ENCODE measurements around the gene HSPA1B. TPM values are rescaled to one million over a fixed set of nuclear protein-coding genes. Genes with fewer than 3 reads are reported as not detected.

Gene HSPA1B
- total and polyA plus RNA-seq, 2 donors (not counting 1 experiment from before 2014, with no cell fraction given), result 79.2 to 145 TPM

- no peaks in the 10 kb centered on the region for H3K79me2 ChIP-seq (ENCODE audit: control insufficient read depth, insufficient read depth, low read length)
- ATAC-seq (ENCODE audit: low read depth), result no peak
- no peaks in the 10 kb centered on the region for H3K9me3 ChIP-seq (ENCODE audit: control extremely low read depth in 1 of 3, control insufficient read depth in 2 of 3, insufficient read depth in 1 of 3, low read length in 2 of 3)
- no peaks in the 10 kb centered on the region for H4K20me1 ChIP-seq (ENCODE audit: control insufficient read depth, insufficient read depth, low read length, poor library complexity, severe bottlenecking)
- CTCF ChIA-PET, result no interaction called here
- intact Hi-C loops (cut with micrococcal nuclease), result loop anchor here (10.0 kb wide), 1 partner anchor 375 kb away; the partner anchor contains the start of gene MICB
- Mint-ChIP-seq H3K4me1 (peaks cover 3% of the 10 kb centered on the region), H3K27ac (no peak overlapping the region), H3K9me3 (ENCODE audit: insufficient read depth) (no peaks in the 10 kb centered on the region), H3K27me3 (peaks cover 4% of the 10 kb centered on the region), H3K4me3 (no peak overlapping the region)
- H3K4me1 ChIP-seq (ENCODE audit: control insufficient read depth in 2 of 2, insufficient read depth in 2 of 2, low read length in 2 of 2), result peaks cover under 1% of the 10 kb centered on the region in 2 donors
- POLR2A ChIA-PET, result no interaction called here
- no peak overlapping the region for H2AFZ ChIP-seq (ENCODE audit: insufficient read depth, low read depth, low read length, poor library complexity, severe bottlenecking)
- H3K4me2 ChIP-seq (replicated peaks; ENCODE audit: low read depth, low read length, poor library complexity, severe bottlenecking), result no peak overlapping the region
- no peak for TF ChIP-seq EZH2 (IDR thresholded peaks at IDR 0.05; ENCODE audit: borderline replicate concordance, insufficient read depth, low read depth, low read length, poor library complexity, severe bottlenecking)
- no peak for TF ChIP-seq CTCF (IDR thresholded peaks at IDR 0.05)
- DNase-seq, result no peak
- H3K36me3 ChIP-seq (replicated peaks in 1 of 2; ENCODE audit: control extremely low read depth in 1 of 2, control insufficient read depth in 1 of 2, extremely low read depth in 1 of 2, insufficient read depth in 2 of 2, low read length in 1 of 2), result no peaks in the 10 kb centered on the region
- H3K9ac ChIP-seq (ENCODE audit: low read length), result no peak overlapping the region
- H3K27me3 ChIP-seq (replicated peaks in 1 of 4; ENCODE audit: control extremely low read depth in 1 of 4, control insufficient read depth in 3 of 4, insufficient read depth in 4 of 4, low read length in 3 of 4), result no peaks in the 10 kb centered on the region
- H3K27ac ChIP-seq (ENCODE audit: low read length in 2 of 2), result no peak overlapping the region
- no peak overlapping the region for H3K4me3 ChIP-seq (ENCODE audit: control extremely low read depth in 1 of 5, extremely low read depth in 1 of 5, insufficient read depth in 1 of 5, low read depth in 2 of 5, low read length in 4 of 5)
- 90% methylated on average over 7 of the region's 8 CpGs for WGBS (ENCODE audit: insufficient coverage)
These were observed 41.8 kb downstream of the HSPA1B start for GRCh38 chr6:31869343-31869742.

GRCh38 chr6:31870385-31870921 lies 42.9 kb downstream of the HSPA1B start:
- H3K27ac Mint-ChIP-seq, result no peak overlapping the region
- intact Hi-C loops (cut with micrococcal nuclease), result no loop called here
- H3K36me3 ChIP-seq (replicated peaks in 1 of 2; ENCODE audit: control extremely low read depth in 1 of 2, control insufficient read depth in 1 of 2, extremely low read depth in 1 of 2, insufficient read depth in 2 of 2, low read length in 1 of 2), result no peaks in the 10 kb centered on the region
- H3K9me3 Mint-ChIP-seq (ENCODE audit: insufficient read depth), result no peaks in the 10 kb centered on the region
- no peak overlapping the region for H3K4me2 ChIP-seq (replicated peaks; ENCODE audit: low read depth, low read length, poor library complexity, severe bottlenecking)
- H3K27me3 ChIP-seq (replicated peaks in 1 of 4; ENCODE audit: control extremely low read depth in 1 of 4, control insufficient read depth in 3 of 4, insufficient read depth in 4 of 4, low read length in 3 of 4), result no peaks in the 10 kb centered on the region
- CTCF ChIA-PET, result no interaction called here
- TF ChIP-seq EZH2 (IDR thresholded peaks at IDR 0.05; ENCODE audit: borderline replicate concordance, insufficient read depth, low read depth, low read length, poor library complexity, severe bottlenecking) (no peak), CTCF (IDR thresholded peaks at IDR 0.05) (no peak)
- no peak overlapping the region for H3K27ac ChIP-seq (ENCODE audit: low read length in 2 of 2)
- H3K27me3 Mint-ChIP-seq, result peaks cover 4% of the 10 kb centered on the region
- POLR2A ChIA-PET, result no interaction called here
- H3K4me3 Mint-ChIP-seq, result no peak overlapping the region
- no peaks in the 10 kb centered on the region for H4K20me1 ChIP-seq (ENCODE audit: control insufficient read depth, insufficient read depth, low read length, poor library complexity, severe bottlenecking)
- no peak for DNase-seq
- no peaks in the 10 kb centered on the region for H3K4me1 ChIP-seq (ENCODE audit: control insufficient read depth in 2 of 2, insufficient read depth in 2 of 2, low read length in 2 of 2)
- WGBS (ENCODE audit: insufficient coverage), result 84% methylated on average over 12 of the region's 16 CpGs
- H3K9me3 ChIP-seq (ENCODE audit: control extremely low read depth in 1 of 3, control insufficient read depth in 2 of 3, insufficient read depth in 1 of 3, low read length in 2 of 3), result no peaks in the 10 kb centered on the region
- no peaks in the 10 kb centered on the region for H3K4me1 Mint-ChIP-seq
- ATAC-seq (ENCODE audit: low read depth), result no peak
- no peaks in the 10 kb centered on the region for H3K79me2 ChIP-seq (ENCODE audit: control insufficient read depth, insufficient read depth, low read length)
- no peak overlapping the region for H3K9ac ChIP-seq (ENCODE audit: low read length)
- no peak overlapping the region for H2AFZ ChIP-seq (ENCODE audit: insufficient read depth, low read depth, low read length, poor library complexity, severe bottlenecking)
- H3K4me3 ChIP-seq (ENCODE audit: control extremely low read depth in 1 of 5, extremely low read depth in 1 of 5, insufficient read depth in 1 of 5, low read depth in 2 of 5, low read length in 4 of 5), result no peak overlapping the region

Measured in B cell (primary cell).